HG03354 (cell line): ENCODE measurements around the gene ARHGAP6.

Experiments used
- ATAC-seq: cut with Tn5 transposase; IDR thresholded peaks from one replicate; pipeline ENCODE4 v1.9.1; 2021; ENCODE audit warnings: mild to moderate bottlenecking; ENCODE audit not compliant: unreplicated experiment, poor library complexity, severe bottlenecking

ARHGAP6 gene

GRCh38 chrX:11342673-11343072 is 323.0 kb downstream of the ARHGAP6 start:
- no peak for ATAC-seq

- peak; percentile 80 for ATAC-seq
Measured at GRCh38 chrX:11341274-11342201, 324.2 kb downstream of the ARHGAP6 start.

GRCh38 chrX:11337292-11338009 is 328.3 kb downstream of the ARHGAP6 start:
- no peak for ATAC-seq

- ATAC-seq = no peak
Measured at GRCh38 chrX:11336201-11336600, 329.5 kb downstream of the ARHGAP6 start.

- ATAC-seq = no peak
Measured at GRCh38 chrX:11334165-11334564, 331.6 kb downstream of the ARHGAP6 start.

- ATAC-seq = no peak
Measured at GRCh38 chrX:11331788-11332187, 333.9 kb downstream of the ARHGAP6 start.

GRCh38 chrX:11329021-11329420 is 336.7 kb downstream of the ARHGAP6 start:
- ATAC-seq = no peak

- ATAC-seq = no peak
Measured at GRCh38 chrX:11328134-11328533, 337.6 kb downstream of the ARHGAP6 start.

- no peak for ATAC-seq
Measured at GRCh38 chrX:11321986-11322385, 343.7 kb downstream of the ARHGAP6 start.

GRCh38 chrX:11319806-11320520 is 345.8 kb downstream of the ARHGAP6 start:
- no peak for ATAC-seq

GRCh38 chrX:11311706-11312105 is 354.0 kb downstream of the ARHGAP6 start:
- no peak for ATAC-seq

GRCh38 chrX:11309220-11309619 is 356.5 kb downstream of the ARHGAP6 start:
- no peak for ATAC-seq

- ATAC-seq = no peak
Measured at GRCh38 chrX:11305641-11306040, 360.1 kb downstream of the ARHGAP6 start.

- no peak for ATAC-seq
Measured at GRCh38 chrX:11304829-11305228, 360.9 kb downstream of the ARHGAP6 start.

- no peak for ATAC-seq
Measured at GRCh38 chrX:11298600-11298999, 367.1 kb downstream of the ARHGAP6 start.

GRCh38 chrX:11296051-11296450 is 369.7 kb downstream of the ARHGAP6 start:
- no peak for ATAC-seq

GRCh38 chrX:11293113-11293512 is 372.6 kb downstream of the ARHGAP6 start, which contains the start of gene AMELX:
TSS of gene AMELX (plus strand) at chrX:11293413. CDS start at chrX:11294789, 1,376 bp downstream.
- ATAC-seq = no peak

- ATAC-seq = no peak
Measured at GRCh38 chrX:11290416-11291102, 375.2 kb downstream of the ARHGAP6 start.

- ATAC-seq = no peak
Measured at GRCh38 chrX:11287505-11287904, 378.2 kb downstream of the ARHGAP6 start.

GRCh38 chrX:11285651-11286050 is 380.1 kb downstream of the ARHGAP6 start:
- ATAC-seq = no peak
